ENCODE measurements around the gene KCND3. TPM values are rescaled to one million over a fixed set of nuclear protein-coding genes. Genes with fewer than 3 reads are reported as not detected.

Gene KCND3
- total RNA-seq, 4 donors from 2014 or later = 4.8 to 11.1 (median 5.7) TPM

GRCh38 chr1:111961016-111961415, 28.5 kb downstream of the KCND3 start:
- TF ChIP-seq, protein P1, sequence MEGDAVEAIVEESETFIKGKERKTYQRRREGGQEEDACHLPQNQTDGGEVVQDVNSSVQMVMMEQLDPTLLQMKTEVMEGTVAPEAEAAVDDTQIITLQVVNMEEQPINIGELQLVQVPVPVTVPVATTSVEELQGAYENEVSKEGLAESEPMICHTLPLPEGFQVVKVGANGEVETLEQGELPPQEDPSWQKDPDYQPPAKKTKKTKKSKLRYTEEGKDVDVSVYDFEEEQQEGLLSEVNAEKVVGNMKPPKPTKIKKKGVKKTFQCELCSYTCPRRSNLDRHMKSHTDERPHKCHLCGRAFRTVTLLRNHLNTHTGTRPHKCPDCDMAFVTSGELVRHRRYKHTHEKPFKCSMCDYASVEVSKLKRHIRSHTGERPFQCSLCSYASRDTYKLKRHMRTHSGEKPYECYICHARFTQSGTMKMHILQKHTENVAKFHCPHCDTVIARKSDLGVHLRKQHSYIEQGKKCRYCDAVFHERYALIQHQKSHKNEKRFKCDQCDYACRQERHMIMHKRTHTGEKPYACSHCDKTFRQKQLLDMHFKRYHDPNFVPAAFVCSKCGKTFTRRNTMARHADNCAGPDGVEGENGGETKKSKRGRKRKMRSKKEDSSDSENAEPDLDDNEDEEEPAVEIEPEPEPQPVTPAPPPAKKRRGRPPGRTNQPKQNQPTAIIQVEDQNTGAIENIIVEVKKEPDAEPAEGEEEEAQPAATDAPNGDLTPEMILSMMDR (IDR thresholded peaks at IDR 0.05; ENCODE audit: low read depth) = no peak

DNA sequence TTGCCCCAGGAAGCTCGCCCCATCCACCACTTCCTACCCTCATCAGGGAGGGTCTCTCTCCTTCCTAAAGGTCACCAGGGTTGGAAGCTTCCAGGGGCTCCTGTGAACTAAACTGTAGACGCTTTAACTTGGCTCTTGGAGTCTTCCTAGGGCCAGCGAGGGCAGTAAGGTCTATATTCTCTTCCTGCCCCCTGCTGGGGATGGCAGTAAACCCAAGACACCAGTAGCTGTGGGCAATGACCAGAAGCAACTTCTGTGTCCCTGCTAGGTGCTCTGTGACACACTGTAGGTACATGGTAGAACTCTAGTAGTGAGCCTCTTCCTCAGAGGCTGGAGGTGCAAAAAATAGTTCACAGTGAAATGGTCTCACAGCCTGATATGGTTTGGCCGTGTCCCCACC, 30.0 kb downstream of the KCND3 start:
- TF ChIP-seq, protein P1 (IDR thresholded peaks at IDR 0.05; ENCODE audit: low read depth) = no peak

DNA sequence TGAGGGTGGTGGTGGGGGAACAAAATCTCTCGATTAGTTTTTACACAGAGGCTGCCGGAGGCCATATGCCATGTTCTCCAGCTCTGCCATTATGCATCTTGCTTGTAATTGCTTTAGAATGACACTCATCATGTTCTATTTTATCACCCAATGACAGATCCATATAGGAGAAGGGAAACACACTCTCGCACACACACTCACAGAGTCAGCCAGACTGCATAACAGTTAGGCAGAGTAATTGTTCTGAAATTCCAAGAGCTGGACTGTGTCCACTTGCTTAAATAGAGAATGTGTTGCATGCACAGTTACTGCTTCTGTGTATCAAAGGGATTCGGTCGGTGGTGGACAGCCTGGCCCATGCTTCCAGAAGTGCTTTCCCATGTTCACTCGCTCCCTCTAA, 30.6 kb downstream of the KCND3 start:
- TF ChIP-seq, protein P1 (IDR thresholded peaks at IDR 0.05; ENCODE audit: low read depth) = no peak

DNA sequence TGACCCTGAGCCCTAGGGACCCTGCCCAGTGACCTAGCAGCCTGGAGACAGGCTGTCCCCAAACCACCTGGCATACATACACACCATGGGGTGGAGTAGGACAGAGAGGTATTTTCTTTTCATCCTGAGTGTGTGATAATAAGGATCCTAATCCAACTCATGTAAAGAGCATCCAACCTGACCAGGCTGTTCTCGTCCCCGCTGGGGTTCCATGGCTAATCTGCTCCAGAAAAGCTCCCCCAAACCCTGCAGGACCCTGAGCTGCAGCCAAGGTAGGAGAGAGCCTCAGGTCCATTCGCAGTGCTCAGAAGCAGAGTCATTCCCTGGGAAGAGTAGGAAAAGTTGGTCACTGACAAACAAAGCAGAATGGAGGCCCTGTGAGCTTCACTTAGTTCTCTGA, 31.4 kb downstream of the KCND3 start:
- TF ChIP-seq, protein P1 (IDR thresholded peaks at IDR 0.05; ENCODE audit: low read depth) = no peak

DNA sequence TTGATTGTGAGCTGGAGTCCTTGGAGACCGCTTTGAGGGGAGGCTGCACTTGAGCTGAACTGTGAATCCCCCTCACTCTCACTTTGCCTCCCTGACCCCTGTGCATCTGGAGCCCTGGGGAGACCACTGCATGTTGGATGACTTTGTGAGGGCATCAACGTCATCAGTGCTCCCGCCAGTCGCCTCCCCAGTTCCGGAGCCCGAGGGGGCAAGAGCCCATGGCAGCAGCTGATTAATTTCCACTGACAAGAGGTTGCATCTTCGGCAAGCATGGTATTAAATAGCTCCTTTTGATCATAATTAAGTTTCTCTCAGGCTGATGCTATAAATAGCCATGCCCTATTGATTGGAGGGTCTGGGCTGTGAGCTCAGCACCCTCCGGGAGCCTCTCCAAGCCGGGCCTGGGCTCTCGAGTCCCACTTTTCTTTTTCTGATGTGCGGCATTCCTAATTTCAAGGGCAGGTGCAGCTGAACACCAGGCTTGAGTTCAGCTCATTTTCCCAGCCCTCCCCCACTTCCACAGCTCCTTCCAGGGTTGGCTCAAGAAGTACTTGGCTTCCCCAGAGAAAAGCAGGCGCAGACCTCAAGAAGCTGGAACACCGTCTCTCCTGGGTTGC, 33.2 kb downstream of the KCND3 start:
- TF ChIP-seq, protein P1 (IDR thresholded peaks at IDR 0.05; ENCODE audit: low read depth) = no peak

GRCh38 chr1:111955755-111956154, 33.7 kb downstream of the KCND3 start:
- TF ChIP-seq, protein P1 (IDR thresholded peaks at IDR 0.05; ENCODE audit: low read depth) = no peak

DNA sequence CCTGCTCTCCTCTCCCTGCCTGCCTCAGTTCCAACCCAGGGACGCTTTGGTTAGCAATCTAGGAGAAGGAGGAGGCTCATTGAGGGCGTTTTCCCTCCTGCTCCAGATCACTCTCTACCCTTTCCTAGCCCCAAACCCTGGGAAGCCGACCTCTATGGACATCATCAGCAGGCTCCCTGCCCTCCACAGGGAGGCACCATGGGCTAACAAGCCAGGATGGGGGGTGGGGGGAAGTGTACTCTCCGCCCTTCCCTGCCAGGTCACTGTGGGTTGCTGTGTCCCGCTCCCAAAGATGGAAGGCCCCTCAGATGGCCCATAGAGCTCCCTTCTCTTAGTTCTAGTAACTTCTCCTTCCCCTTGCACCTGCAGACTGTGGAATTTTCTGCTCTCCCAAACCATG, 35.7 kb downstream of the KCND3 start:
- TF ChIP-seq, protein P1 (IDR thresholded peaks at IDR 0.05; ENCODE audit: low read depth) = no peak
